ENCODE results near the gene RAPSN. TPM values are rescaled to one million over a fixed set of nuclear protein-coding genes. Genes with fewer than 3 reads are reported as not detected.

RAPSN gene
- total and polyA plus RNA-seq, 5 donors = 0.17 to 0.50 (median 0.37) TPM

DNA sequence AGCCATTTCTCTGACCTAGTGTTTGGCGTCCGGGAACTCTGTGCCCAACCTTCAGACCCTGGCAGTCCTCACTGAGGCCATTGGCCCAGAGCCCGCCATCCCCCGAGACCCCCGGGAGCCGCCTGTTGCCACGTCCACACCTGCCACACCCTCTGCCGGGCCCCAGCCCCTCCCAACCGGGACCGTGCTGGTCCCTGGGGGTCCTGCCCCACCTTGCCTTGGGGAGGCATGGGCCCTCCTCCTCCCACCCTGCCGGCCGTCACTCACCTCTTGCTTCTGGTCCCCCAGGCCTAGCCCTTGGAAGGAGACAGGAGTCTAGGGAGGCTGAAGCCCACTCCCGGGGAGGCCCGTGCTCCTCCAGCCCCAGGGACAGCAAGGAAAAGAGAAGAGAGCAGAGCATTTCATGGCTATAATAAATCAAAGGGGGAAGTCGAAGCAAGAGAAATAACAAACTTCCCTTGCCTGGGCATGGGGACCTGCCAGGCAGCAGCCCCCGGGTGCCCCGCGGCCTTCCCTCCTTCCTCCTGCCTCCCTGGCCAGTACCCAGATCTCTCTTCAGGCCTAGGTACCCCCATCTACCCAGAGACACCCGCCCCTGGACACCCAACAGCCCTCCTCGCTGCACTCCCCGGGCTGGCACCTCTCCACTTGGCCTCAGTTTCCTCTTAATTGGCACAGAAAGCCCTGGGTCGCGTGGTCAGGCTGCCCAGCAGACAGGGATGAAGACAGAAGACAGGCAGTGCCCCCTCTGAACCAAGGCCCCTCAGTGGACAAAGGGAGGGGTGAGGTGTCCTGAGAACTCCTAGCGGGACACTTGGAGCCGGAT lies 53.5 kb downstream of the RAPSN start:
- no peak overlapping the region for H3K4me3 ChIP-seq (ENCODE audit: low read length)
- WGBS = 74% methylated on average over 25 of the region's 25 CpGs
- DNase-seq (peak in 2 of 3 donors; percentile 63 to 73), ATAC-seq (peak; percentile 2 to 3)
- no peaks in the 10 kb centered on the region for H3K27me3 ChIP-seq (ENCODE audit: control insufficient read depth, insufficient read depth)
- peak overlapping the region; percentile 78 for H3K27ac ChIP-seq (ENCODE audit: low read length)
- H3K9me3 ChIP-seq (ENCODE audit: control insufficient read depth, low read length) = no peaks in the 10 kb centered on the region
- intact Hi-C loops (cut with DNase I) = no loop called here
- H3K4me1 ChIP-seq (ENCODE audit: control insufficient read depth, insufficient read depth, low read length) = peaks cover 5% of the 10 kb centered on the region

DNA sequence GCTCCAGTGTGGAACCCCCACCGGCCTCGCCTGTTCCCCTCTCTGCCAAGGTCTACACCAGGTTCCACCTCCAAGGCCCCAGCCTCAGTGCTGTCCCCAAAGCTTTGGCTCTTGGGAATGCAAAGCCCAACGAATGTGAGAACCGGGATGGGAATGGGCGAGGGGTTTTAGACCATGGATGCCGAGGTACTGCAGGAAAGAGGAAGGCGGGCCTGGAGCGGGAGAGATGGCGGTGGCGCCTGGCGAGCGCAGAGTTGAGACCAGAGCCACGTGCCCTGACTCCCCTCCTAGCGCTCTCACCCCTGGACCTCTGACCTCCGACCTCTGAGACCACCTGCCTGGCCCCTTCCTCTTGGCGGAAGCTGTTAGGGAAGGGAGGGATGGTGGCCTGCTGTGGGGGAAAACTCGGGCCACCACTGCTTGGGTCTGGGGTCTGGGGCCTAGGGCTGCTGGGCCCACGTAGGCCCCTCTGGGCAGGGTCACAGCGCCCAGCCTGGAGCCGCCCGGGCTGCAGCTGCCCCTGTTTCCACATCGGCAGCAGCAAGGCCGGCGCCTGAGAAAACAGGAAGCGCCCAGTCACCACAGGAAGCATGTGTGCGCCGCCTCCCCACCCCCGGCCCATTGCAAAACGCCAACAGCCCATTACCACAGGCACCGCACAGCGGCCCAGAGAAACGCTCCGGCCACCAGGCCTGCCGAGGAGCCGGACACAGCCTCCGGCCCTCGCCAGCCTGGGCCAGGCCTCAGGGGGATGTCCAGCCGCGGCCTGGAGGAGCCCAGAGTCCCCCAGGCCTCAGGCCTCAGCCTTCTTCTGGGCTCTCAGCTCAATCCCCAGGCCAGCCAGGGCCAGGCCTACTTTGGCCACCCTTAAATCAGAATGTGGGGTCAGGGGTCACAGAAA lies 54.4 kb downstream of the RAPSN start:
- H3K9me3 ChIP-seq (ENCODE audit: control insufficient read depth, low read length) = no peaks in the 10 kb centered on the region
- H3K4me1 ChIP-seq (ENCODE audit: control insufficient read depth, insufficient read depth, low read length) = peaks cover 3% of the 10 kb centered on the region
- H3K4me3 ChIP-seq (ENCODE audit: low read length) = no peak overlapping the region
- 63% methylated on average over 39 of the region's 39 CpGs for WGBS
- DNase-seq (peak; percentile 76 to 88 (median 85)), ATAC-seq (peak; percentile 51 to 79)
- no peaks in the 10 kb centered on the region for H3K27me3 ChIP-seq (ENCODE audit: control insufficient read depth, insufficient read depth)
- peak overlapping the region; percentile 79 for H3K27ac ChIP-seq (ENCODE audit: low read length)
- intact Hi-C loops (cut with DNase I) = no loop called here

DNA sequence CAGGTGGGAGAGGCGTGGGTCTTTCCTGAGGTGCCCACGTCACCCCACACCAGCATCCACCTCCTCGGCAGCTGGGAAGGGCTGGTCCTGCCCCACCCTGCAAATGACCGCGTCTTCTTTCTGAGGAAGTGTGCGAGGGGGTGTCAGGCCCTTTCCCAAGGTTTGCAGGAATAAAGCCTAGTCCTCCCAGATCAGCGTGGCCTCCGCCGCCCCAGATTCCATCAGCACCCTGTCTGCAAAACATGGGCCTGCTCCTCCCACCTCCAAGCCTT lies 55.0 kb downstream of the RAPSN start:
- Histone ChIP-seq H3K27ac (ENCODE audit: low read length) (peak overlapping the region; percentile 79), H3K27me3 (ENCODE audit: control insufficient read depth, insufficient read depth) (no peaks in the 10 kb centered on the region), H3K4me1 (ENCODE audit: control insufficient read depth, insufficient read depth, low read length) (peaks cover 3% of the 10 kb centered on the region), H3K9me3 (ENCODE audit: control insufficient read depth, low read length) (no peaks in the 10 kb centered on the region), H3K4me3 (ENCODE audit: low read length) (no peak overlapping the region)
- DNase-seq (peak; percentile 44 to 69 (median 69)), ATAC-seq (peak in 1 of 2 donors; percentile 10)
- intact Hi-C loops (cut with DNase I) = no loop called here
- WGBS = 82% methylated on average over 9 of the region's 9 CpGs

DNA sequence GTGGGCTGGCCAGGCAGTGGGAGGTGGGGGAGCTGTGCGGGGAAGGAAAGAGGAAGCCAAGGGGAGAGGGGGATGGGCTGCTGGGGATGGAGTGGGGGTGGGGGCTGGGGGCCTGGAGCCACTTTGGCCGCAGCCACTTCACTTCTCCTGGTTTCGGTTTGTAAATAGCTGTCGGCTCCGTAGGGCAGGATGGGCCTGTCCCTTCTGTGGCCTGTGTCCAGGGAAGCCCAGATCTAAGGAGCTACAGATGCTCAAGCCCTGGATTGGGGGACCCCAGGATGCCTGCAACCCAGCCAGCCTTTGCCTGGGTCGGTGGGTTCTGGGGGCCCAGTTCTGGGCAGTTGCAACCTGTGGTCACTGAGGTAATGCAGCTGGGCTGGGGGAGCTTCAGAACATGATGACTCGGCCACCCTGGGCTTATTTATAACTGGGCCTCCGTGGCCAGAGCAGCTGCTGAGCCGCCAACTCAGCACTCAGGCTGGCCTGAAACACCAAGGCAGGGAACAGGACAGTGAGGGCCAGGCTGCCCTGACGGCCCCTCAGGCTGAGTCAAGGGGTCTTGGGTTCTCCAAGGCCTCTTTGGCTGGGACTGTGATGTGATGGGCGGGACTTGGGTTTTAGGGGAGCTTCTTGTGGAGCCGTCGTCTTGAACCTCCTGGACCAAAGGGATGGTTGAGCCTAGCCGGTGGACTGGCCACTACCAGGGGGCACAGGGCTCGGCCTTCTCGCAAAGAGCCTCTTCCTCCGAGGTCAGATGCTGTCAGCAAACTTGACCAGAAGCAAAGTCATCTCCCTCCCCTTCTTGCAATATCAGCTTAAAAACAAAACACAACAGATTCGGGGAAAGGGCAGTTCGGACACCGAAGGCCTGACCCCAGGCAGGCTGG lies 55.5 kb downstream of the RAPSN start:
- ATAC-seq = peak; percentile 24 to 37
- WGBS = 66% methylated on average over 20 of the region's 20 CpGs
- no peak overlapping the region for H3K4me3 ChIP-seq (ENCODE audit: low read length)

DNA sequence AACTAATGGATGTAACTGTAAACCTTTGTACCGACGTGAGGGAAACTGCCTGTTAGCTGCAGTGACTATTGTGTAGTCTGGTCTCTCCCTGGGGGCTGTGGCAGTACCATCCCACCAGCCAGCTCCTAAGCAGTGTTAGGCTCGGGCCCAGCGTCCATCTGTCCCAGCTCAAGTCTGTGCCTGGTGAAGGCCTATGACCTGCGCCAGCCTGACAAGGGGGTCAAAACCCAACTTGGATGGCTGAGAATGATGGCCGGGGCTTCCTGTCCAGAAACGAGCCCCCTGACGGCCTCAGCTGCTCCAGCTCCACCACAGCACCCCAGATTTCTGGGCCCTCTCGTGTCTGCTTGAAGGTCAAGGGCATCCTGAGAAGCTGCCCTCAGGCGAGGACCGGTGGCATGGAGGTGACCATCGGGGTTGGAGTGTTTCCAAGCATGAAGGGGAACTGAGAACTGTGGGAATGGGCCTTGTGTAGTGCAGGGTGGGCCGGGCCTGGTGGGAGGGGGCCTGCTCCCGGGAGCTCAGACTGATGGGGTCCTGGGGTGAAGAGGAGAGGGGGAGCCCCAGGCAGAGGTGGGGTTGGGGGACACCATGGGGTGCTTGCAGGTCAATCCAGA lies 56.3 kb downstream of the RAPSN start:
- WGBS = 84% methylated on average over 14 of the region's 14 CpGs
- Histone ChIP-seq H3K27me3 (ENCODE audit: control insufficient read depth, insufficient read depth) (no peaks in the 10 kb centered on the region), H3K9me3 (ENCODE audit: control insufficient read depth, low read length) (no peaks in the 10 kb centered on the region), H3K27ac (ENCODE audit: low read length) (peak overlapping the region; percentile 18), H3K4me1 (ENCODE audit: control insufficient read depth, insufficient read depth, low read length) (peaks cover 3% of the 10 kb centered on the region), H3K4me3 (ENCODE audit: low read length) (no peak overlapping the region)
- intact Hi-C loops (cut with DNase I) = no loop called here
- no peak for ATAC-seq
- no peak for DNase-seq

More for the DNA sequence above, 55.5 kb downstream of the RAPSN start:
- intact Hi-C loops (cut with DNase I) = no loop called here
- Histone ChIP-seq H3K4me1 (ENCODE audit: control insufficient read depth, insufficient read depth, low read length) (peaks cover 3% of the 10 kb centered on the region), H3K9me3 (ENCODE audit: control insufficient read depth, low read length) (no peaks in the 10 kb centered on the region), H3K27ac (ENCODE audit: low read length) (peak overlapping the region; percentile 79), H3K27me3 (ENCODE audit: control insufficient read depth, insufficient read depth) (no peaks in the 10 kb centered on the region)
- peak; percentile 38 to 77 (median 75) for DNase-seq

DNA sequence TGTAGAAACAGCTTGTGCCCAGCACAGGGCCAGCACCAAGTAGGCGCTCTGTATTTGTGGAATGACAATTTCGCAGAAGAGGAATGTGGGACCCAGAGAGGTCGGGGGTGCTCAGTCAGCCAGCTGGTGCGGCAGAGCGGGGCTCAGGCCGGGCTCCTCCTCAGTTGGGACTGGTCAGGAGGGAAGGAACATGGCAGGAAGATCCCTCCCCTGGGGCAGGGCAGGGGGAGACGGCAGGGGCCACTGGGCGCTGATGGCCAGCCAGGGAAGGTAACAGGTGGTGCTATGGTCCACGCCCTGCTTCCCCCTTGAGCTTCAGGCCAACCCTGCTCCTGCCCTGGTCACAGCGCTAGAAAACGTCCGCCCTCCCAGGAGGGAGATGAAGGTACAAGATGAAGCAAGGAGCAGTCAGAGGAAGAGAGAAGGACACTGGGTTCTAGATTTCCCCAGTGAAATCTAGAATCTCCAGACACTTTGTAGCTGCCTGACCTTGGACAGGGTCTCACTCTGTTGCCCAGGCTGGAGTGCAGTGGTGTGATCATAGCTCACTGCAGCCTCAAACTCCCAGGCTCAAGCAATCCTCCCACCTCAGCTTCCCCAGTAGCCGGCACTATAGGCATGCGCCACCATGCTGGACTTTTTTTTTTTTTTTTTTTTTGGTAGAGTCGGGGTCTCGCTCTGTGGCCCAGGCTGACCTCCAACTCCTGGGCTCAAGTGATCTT lies 57.1 kb downstream of the RAPSN start:
- Histone ChIP-seq H3K9me3 (ENCODE audit: control insufficient read depth, low read length) (no peaks in the 10 kb centered on the region), H3K27ac (ENCODE audit: low read length) (no peak overlapping the region), H3K4me3 (ENCODE audit: low read length) (no peak overlapping the region), H3K27me3 (ENCODE audit: control insufficient read depth, insufficient read depth) (no peaks in the 10 kb centered on the region), H3K4me1 (ENCODE audit: control insufficient read depth, insufficient read depth, low read length) (peaks cover 3% of the 10 kb centered on the region)
- DNase-seq (peak in 1 of 3 donors; percentile 55), ATAC-seq (no peak)
- 84% methylated on average over 16 of the region's 16 CpGs for WGBS
- intact Hi-C loops (cut with DNase I) = no loop called here

DNA sequence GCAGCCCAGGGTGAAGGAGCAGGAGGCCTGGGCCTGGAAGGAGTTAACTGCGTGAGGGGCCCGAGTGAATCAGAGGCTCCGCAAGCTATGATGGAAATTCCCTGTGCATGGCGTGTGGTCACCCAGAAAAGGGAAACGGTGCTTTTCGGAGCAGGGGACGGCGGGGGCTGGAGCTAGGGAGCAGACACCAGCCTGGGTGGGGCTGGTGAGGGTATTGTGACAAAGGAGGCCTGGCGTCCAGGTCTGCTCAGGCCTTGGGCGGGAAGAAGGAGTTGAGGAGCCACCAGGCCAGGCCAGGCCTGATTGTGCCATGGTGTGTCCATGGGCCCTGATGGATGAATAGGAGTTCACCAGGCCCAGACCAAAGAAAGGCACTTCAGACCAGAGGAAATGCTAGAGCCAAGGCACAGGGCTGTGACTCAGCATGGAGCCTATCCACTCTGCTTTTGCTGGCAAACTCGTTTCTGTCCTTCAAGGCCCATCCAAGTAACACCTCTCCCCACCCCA lies 57.8 kb downstream of the RAPSN start:
- intact Hi-C loops (cut with DNase I) = no loop called here
- ATAC-seq (peak in 1 of 2 donors; percentile 13), DNase-seq (peak; percentile 55 to 80 (median 79))
- no peaks in the 10 kb centered on the region for H3K27me3 ChIP-seq (ENCODE audit: control insufficient read depth, insufficient read depth)
- no peak overlapping the region for H3K4me3 ChIP-seq (ENCODE audit: low read length)
- H3K9me3 ChIP-seq (ENCODE audit: control insufficient read depth, low read length) = no peaks in the 10 kb centered on the region
- H3K4me1 ChIP-seq (ENCODE audit: control insufficient read depth, insufficient read depth, low read length) = peaks cover 3% of the 10 kb centered on the region
- H3K27ac ChIP-seq (ENCODE audit: low read length) = no peak overlapping the region
- 78% methylated on average over 11 of the region's 11 CpGs for WGBS

DNA sequence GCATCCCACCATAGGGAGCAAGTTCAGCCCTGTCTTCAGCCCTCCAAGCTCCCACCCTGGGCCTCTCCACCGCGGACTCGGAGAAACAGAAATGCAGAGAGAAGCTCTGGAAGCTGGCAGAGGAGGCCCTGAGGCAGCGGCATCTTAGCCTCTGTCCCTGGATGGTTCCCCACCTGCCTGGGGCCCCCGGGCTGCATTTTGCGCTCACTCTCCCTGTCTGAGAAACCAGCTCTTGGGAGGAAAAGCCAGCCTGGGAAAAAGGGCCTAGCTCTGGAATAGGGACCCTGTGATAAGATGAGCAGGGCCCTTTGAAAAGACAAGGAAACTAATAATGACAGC lies 58.5 kb downstream of the RAPSN start:
- ATAC-seq (no peak), DNase-seq (peak in 1 of 3 donors; percentile 12)
- WGBS = 91% methylated on average over 6 of the region's 6 CpGs
- Histone ChIP-seq H3K9me3 (ENCODE audit: control insufficient read depth, low read length) (no peaks in the 10 kb centered on the region), H3K4me1 (ENCODE audit: control insufficient read depth, insufficient read depth, low read length) (peaks cover 3% of the 10 kb centered on the region), H3K4me3 (ENCODE audit: low read length) (no peak overlapping the region), H3K27ac (ENCODE audit: low read length) (no peak overlapping the region), H3K27me3 (ENCODE audit: control insufficient read depth, insufficient read depth) (no peaks in the 10 kb centered on the region)
- intact Hi-C loops (cut with DNase I) = no loop called here

DNA sequence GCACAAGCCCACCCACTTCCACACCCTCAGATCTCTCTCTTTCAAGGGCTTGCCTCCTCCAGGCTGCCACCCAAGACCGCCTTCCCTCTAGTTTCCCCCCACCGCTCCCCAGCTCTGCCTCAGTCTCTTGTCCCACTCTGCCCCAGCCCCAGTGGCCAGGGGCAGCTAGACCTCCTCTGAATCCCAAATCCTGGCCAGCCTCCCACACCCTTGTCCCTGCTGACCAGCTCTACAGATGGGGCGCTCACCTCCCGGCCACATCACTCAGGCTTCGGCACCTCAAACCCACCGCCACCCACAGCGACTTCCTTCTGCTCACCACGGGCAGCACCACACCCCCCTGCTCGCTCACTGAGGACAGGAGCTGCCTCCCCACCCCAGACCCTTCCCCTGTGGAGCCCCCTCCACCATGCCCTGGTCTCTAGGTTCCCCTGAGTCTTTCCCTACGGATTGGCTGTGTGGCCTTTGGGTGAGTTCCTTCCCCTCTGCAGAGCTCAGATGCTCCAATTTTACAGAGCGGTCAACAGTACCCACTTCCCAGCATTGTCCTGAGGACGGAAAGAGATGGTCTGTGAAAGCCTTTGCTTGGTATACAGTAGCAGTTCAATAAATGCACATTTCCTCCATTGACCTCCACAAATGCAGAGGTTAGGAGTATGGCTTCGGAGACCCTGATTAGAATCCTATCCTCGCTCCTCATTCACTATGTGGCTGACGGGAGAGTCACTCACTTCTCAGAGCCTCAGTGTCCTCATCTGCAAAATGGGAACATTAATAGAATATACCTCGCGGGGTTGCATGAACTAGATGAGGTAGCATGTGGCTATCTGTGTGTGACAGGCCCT lies 59.1 kb downstream of the RAPSN start:
- Histone ChIP-seq H3K4me3 (ENCODE audit: low read length) (no peak overlapping the region), H3K27ac (ENCODE audit: low read length) (no peak overlapping the region), H3K4me1 (ENCODE audit: control insufficient read depth, insufficient read depth, low read length) (peaks cover 3% of the 10 kb centered on the region), H3K9me3 (ENCODE audit: control insufficient read depth, low read length) (no peaks in the 10 kb centered on the region), H3K27me3 (ENCODE audit: control insufficient read depth, insufficient read depth) (no peaks in the 10 kb centered on the region)
- ATAC-seq (no peak), DNase-seq (no peak)
- intact Hi-C loops (cut with DNase I) = no loop called here
- 85% methylated on average over 17 of the region's 17 CpGs for WGBS

Data from right cardiac atrium (tissue), 5 donors.